Central memory CD8-positive, alpha-beta T cell (primary cell): ENCODE data around the gene MCOLN1.

Experiments
- ATAC-seq: fragments of 150-1000 bp; cut with Tn5 transposase; replicated peaks from 2 replicates; pipeline ENCODE4 v1.10.0; 2022; ENCODE audit warnings: mild to moderate bottlenecking, moderate FRiP score, moderate number of reproducible peaks; ENCODE audit not compliant: poor library complexity, severe bottlenecking; ENCODE audit errors: extremely low read depth
- DNase-seq, 2 donors: peaks; one replicate each; pipeline ENCODE4 v3.0.0; 2021; ENCODE audit warnings: low spot score in 2 of 2
- H3K27ac Mint-ChIP-seq: one replicate; pipeline ENCODE4 v1.8.0; 2022; ENCODE audit warnings: low read depth, mild to moderate bottlenecking, moderate library complexity, mixed read lengths
- H3K27me3 Mint-ChIP-seq: one replicate; pipeline ENCODE4 v1.8.0; 2022; ENCODE audit warnings: mixed read lengths
- H3K36me3 Mint-ChIP-seq: one replicate; pipeline ENCODE4 v1.8.0; 2022; ENCODE audit warnings: mild to moderate bottlenecking, moderate library complexity, mixed read lengths; ENCODE audit not compliant: insufficient read depth
- H3K4me1 Mint-ChIP-seq: one replicate; pipeline ENCODE4 v1.8.0; 2022; ENCODE audit warnings: mixed read lengths
- H3K4me3 Mint-ChIP-seq: one replicate; pipeline ENCODE4 v1.8.0; 2022; ENCODE audit warnings: mild to moderate bottlenecking, moderate library complexity, mixed read lengths
- H3K9me3 Mint-ChIP-seq: one replicate; pipeline ENCODE4 v1.8.0; 2022; ENCODE audit warnings: mixed read lengths

The MCOLN1 gene

DNA sequence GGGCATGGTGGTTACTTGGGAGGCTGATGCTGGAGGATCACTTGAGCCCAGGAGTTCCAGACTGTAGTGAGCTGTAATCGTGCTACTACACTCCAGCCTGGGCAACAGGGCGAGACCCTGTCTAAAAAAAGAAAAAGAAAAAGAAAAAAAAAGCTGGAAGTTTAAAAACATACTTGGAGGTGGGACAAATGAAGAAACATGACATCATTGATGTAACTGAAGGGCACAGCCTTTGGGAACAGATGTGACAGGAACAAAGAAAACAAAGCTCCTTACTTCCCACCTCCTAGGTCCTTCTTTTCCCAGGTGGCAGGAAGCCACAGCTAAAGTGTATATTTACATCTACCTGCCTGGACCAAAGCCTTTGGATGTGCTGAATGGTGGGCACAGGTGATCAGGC, 35.5 kb upstream of the MCOLN1 start:
- Mint-ChIP-seq H3K9me3 (no peaks in the 10 kb centered on the region), H3K4me1 (peaks cover 14% of the 10 kb centered on the region)
- no peak for ATAC-seq

DNA sequence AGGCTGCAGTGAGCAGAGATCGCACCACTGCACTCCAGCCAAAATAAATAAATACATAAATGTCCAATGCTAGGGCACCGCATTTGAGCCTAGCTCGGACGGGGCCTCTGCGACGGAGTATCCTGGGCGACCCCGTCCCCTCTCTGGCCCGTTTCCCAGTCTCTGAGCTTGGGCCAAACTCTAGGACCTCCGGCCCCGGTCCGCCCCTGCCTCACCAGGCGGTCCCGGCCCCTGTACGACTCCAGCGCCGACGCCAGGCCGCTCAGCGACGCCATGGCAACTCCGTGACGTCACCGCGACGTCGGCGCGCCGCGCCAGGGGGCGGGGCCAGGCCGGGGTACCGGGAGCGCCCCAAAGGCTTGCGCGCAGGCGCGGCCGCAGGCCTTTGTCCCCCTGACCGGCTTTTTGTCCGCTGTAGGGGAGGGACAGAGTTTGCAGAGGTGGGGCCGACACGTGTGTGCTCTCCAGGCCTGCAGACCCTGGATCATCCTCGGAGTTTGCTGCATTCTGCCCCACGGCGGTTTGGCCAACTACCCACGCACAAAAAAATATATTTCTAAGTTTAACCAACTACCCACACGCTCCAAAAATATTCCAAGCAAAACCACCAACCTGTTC, 33.6 kb upstream of the MCOLN1 start, which contains the start of gene PEX11G:
PEX11G (minus strand) TSS at position 300 of the 618 bp plus-strand sequence; CDS start at position 275, 25 bp downstream.
- ATAC-seq (peak; percentile 91), DNase-seq (peak; percentile 84 to 88)
- peaks cover 7% of the 10 kb centered on the region for H3K4me1 Mint-ChIP-seq
- H3K9me3 Mint-ChIP-seq = no peaks in the 10 kb centered on the region
- no peaks in the 10 kb centered on the region for H3K27me3 Mint-ChIP-seq
- peaks cover 23% of the 10 kb centered on the region for H3K36me3 Mint-ChIP-seq
- peak within 1 kb of the TSS; percentile 82 for H3K4me3 Mint-ChIP-seq
- H3K27ac Mint-ChIP-seq = peak within 1 kb of the TSS; percentile 82

More for the DNA sequence above, 35.5 kb upstream of the MCOLN1 start:
- no peak overlapping the region for H3K4me3 Mint-ChIP-seq
- H3K36me3 Mint-ChIP-seq = peaks cover 29% of the 10 kb centered on the region
- DNase-seq = no peak
- H3K27me3 Mint-ChIP-seq = peaks cover 8% of the 10 kb centered on the region
- peak overlapping the region; percentile 29 for H3K27ac Mint-ChIP-seq

DNA sequence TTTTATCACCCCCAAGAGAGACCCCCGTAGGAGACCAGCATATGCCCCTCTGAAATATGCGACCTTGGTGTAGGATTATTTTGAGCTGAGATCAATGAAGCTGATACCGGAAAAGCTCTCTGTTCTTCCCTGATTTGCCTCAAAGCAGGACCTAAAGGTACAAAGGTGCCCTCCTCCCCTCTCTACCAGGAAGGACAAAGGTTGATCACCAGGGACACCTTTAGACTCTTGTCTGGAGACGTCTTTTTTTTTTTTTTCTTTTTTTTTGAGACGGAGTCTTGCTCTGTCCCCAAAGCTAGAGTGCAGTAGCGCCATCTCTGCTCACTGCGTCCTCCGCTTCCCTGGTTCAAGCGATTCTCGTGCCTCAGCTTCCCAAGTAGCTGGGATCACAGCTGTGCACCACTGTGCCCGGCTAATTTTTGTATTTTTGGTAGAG, 32.8 kb upstream of the MCOLN1 start:
- peaks cover 7% of the 10 kb centered on the region for H3K4me1 Mint-ChIP-seq
- H3K36me3 Mint-ChIP-seq = peaks cover 19% of the 10 kb centered on the region
- no peaks in the 10 kb centered on the region for H3K27me3 Mint-ChIP-seq
- no peaks in the 10 kb centered on the region for H3K9me3 Mint-ChIP-seq
- DNase-seq (no peak), ATAC-seq (no peak)
- peak overlapping the region; percentile 82 for H3K4me3 Mint-ChIP-seq
- peak overlapping the region; percentile 82 for H3K27ac Mint-ChIP-seq

DNA sequence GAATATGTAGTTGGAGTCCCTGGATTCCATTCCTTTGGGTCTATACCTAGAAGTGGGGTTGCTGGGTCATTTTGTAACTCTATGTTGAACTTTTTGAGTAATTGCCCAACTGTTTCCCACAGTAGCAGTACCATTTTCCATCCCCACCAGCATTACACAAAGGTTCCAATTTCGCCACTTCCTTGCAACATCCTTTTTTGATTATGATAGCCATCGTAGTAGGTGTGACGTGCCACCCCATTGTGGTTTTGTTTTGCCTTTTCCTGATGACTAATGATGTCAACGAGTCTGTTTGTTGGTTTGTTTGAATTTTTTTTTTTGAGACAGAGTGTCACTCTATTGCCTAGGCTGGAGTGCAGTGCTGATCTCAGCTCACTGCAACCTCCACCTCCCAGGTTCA, 30.3 kb upstream of the MCOLN1 start:
- ATAC-seq (peak; percentile 26), DNase-seq (no peak)
- Mint-ChIP-seq H3K36me3 (peaks cover 18% of the 10 kb centered on the region), H3K27ac (peak overlapping the region; percentile 8), H3K4me3 (no peak overlapping the region), H3K27me3 (peaks cover 19% of the 10 kb centered on the region), H3K4me1 (peaks cover 7% of the 10 kb centered on the region), H3K9me3 (no peaks in the 10 kb centered on the region)

DNA sequence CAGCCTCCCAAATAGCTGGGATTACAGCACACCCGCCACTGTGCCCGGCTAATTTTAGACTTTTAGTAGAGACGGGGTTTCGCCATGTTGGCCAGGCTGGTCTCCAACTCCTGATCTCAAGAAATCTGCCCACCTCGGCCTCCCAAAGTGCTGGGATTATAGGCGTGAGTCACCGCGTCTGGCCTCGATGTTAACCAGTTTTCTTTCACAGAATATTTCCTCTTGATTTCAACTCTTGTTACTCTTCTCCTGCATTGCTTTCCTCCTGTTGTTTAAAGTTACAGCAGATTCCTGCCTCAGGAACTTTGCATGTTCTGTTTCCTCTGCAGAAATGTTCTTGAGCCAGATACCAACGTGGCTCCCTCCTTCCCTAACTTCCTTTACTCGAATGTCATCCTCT, 29.9 kb upstream of the MCOLN1 start:
- Mint-ChIP-seq H3K27ac (peak overlapping the region; percentile 8), H3K4me1 (peaks cover 7% of the 10 kb centered on the region), H3K4me3 (no peak overlapping the region)

DNA sequence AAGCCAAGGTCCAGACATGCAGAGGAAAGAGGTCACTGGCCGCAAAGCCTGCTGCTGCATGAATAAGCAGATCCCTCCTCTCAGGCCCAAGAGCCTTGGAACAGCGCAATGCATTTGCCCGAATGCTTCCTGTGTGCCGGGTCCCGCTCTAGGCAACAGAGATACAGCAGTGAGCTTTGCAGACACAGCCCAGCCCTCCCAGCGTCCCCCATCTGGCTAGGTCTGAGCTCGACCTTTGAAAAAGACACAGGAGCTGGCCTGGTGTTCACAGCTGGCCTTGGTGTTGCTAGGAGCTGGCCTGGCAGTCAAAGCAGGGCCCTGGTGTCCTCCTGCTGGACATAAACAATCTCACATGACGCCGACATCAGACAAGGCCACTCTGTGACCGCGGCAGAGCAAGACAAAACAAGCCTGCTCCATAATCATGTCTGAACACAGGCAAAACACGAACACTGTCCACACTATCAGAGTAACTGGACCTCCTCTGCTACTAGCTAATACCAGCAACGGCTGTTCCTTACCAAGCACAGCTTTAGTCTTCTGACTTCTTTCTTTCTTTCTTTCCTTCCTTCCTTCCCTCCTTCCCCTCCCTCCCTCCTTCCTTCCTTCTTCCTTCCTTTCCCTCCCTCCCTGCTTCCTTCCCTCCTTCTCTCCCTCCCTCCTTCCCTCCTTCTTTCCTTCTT, 27.9 kb upstream of the MCOLN1 start:
- ATAC-seq (no peak), DNase-seq (no peak)
- Mint-ChIP-seq H3K27ac (no peak overlapping the region), H3K27me3 (peaks cover 42% of the 10 kb centered on the region), H3K36me3 (peaks cover 13% of the 10 kb centered on the region), H3K4me1 (peaks cover under 1% of the 10 kb centered on the region), H3K9me3 (no peaks in the 10 kb centered on the region), H3K4me3 (no peak overlapping the region)

More for the DNA sequence above, 29.9 kb upstream of the MCOLN1 start:
- Mint-ChIP-seq H3K9me3 (no peaks in the 10 kb centered on the region), H3K36me3 (peaks cover 20% of the 10 kb centered on the region), H3K27me3 (peaks cover 23% of the 10 kb centered on the region)
- ATAC-seq (no peak), DNase-seq (no peak)

DNA sequence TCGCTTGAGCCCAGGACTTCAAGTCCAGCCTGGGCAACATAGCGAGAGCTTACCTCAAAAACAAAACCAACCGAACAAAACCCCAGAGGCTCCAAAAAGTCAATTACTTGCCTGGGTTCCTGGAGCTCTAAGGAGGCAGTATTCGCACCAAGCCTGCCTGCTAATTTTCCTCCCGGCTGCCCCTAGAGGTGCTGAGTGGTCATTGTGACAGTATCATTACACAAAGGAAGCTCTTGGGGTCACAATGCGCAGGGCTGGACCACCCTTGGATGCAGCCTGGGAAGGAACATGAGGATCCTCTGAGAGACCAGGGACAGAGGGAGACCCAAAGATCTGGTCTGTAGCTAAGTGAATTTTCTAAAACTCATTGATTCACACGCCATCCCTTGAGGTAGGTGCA, 25.1 kb upstream of the MCOLN1 start:
- no peak overlapping the region for H3K27ac Mint-ChIP-seq
- H3K9me3 Mint-ChIP-seq = no peaks in the 10 kb centered on the region
- ATAC-seq (no peak), DNase-seq (no peak)
- peaks cover 12% of the 10 kb centered on the region for H3K36me3 Mint-ChIP-seq
- peaks cover 60% of the 10 kb centered on the region for H3K27me3 Mint-ChIP-seq
- no peaks in the 10 kb centered on the region for H3K4me1 Mint-ChIP-seq
- H3K4me3 Mint-ChIP-seq = no peak overlapping the region

DNA sequence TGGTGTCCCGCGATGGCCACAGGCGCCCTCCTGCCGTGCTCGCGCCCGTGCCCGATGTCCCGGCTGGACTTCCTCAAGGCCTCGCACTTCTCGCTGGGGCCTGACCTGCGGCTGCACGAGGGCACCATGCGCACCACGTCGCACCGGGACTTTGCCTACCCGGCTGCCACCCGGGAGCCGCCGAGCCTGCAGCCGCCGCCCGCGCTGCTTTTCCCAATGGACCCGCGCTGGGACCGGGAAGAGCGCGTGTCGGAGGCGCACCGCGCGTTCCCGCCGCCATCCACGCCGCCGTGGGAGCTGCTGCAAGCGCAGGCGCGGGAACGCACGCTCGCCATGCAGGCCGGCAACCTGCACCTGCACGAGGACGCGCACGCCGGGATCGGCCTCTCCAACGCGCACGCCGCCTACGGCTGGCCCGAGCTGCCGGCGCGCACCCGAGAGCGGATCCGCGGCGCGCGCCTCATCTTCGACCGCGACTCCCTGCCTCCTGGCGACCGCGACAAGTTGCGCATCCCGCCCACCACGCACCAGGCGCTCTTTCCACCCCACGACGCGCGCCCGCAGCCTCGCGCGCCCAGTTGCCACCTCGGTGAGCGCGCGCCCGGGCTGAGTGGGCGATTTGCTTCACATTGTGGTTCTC, 21.5 kb upstream of the MCOLN1 start:
- peak overlapping the region; percentile 90 for H3K27ac Mint-ChIP-seq
- no peaks in the 10 kb centered on the region for H3K4me1 Mint-ChIP-seq
- peak overlapping the region; percentile 29 for H3K4me3 Mint-ChIP-seq
- DNase-seq (no peak), ATAC-seq (no peak)
- peaks cover 69% of the 10 kb centered on the region for H3K27me3 Mint-ChIP-seq
- H3K36me3 Mint-ChIP-seq = peaks cover 8% of the 10 kb centered on the region
- H3K9me3 Mint-ChIP-seq = no peaks in the 10 kb centered on the region

DNA sequence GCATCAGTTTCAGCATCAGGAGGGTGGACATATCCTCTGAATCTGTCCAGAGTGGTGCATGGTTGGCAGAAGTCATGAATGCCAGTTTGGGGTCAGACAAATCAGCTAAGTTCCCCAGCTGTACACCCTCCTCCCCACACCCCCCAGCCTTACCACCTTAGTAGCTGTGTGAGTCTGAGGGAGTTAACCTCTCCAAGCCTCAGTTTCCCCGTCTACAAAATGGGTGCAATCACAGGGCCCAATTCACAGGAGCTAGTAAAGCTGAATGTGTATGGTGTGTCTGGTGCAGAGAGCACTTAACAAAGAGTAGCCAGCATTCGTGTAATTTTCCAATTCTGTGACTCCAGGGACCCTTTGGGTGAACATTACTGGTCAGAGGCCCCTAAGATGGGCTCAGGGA, 19.9 kb upstream of the MCOLN1 start:
- Mint-ChIP-seq H3K27ac (no peak overlapping the region), H3K27me3 (peaks cover 57% of the 10 kb centered on the region), H3K4me3 (no peak overlapping the region), H3K36me3 (peaks cover 7% of the 10 kb centered on the region), H3K9me3 (no peaks in the 10 kb centered on the region), H3K4me1 (peaks cover 10% of the 10 kb centered on the region)
- ATAC-seq (no peak), DNase-seq (no peak)

DNA sequence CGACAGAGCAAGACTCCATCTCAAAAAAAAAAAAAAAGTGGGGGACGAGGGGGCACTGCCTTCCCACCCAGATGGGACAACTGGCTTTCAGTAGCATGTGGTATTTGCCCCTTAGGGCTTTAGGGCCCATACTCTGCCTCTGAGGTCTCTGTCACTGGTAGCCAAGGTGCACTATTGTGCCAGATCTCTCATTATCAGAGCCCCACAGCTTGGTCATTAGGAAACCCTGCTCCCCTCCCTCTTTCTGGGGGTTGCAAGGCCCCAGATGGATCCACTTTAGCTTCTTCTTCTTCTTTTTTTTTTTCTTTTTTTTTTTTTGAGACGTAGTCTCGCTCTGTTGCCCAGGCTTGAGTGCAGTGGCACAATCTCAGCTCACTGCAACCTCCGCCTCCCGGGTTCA, 17.7 kb upstream of the MCOLN1 start:
- no peak for DNase-seq
- Mint-ChIP-seq H3K9me3 (no peaks in the 10 kb centered on the region), H3K27ac (no peak overlapping the region), H3K4me1 (peaks cover 10% of the 10 kb centered on the region), H3K4me3 (no peak overlapping the region), H3K27me3 (peaks cover 57% of the 10 kb centered on the region), H3K36me3 (peaks cover 5% of the 10 kb centered on the region)
- ATAC-seq = no peak

DNA sequence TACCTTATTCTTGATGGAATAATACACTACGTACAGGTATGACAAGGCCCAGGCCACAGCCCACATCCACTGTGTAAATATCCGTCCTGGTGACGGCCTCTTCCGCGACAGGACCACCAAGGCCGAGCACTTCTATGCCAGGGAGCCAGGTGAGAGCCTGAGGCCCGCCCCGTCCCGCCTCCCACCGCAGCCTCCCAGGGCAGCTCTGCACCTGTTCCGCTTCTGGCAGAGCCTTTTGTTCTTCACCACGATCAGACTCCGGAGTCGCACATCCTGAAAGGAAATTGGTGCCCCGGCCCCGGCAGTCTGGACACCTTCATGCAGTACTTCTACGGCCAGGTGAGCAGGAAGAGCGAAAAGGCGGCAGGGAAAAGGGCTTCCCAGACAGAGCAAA, 17.1 kb upstream of the MCOLN1 start:
- no peak for ATAC-seq
- no peak for DNase-seq
- peaks cover 57% of the 10 kb centered on the region for H3K27me3 Mint-ChIP-seq
- H3K4me1 Mint-ChIP-seq = peaks cover 10% of the 10 kb centered on the region
- H3K9me3 Mint-ChIP-seq = no peaks in the 10 kb centered on the region
- H3K4me3 Mint-ChIP-seq = no peak overlapping the region
- peaks cover 5% of the 10 kb centered on the region for H3K36me3 Mint-ChIP-seq
- H3K27ac Mint-ChIP-seq = no peak overlapping the region

DNA sequence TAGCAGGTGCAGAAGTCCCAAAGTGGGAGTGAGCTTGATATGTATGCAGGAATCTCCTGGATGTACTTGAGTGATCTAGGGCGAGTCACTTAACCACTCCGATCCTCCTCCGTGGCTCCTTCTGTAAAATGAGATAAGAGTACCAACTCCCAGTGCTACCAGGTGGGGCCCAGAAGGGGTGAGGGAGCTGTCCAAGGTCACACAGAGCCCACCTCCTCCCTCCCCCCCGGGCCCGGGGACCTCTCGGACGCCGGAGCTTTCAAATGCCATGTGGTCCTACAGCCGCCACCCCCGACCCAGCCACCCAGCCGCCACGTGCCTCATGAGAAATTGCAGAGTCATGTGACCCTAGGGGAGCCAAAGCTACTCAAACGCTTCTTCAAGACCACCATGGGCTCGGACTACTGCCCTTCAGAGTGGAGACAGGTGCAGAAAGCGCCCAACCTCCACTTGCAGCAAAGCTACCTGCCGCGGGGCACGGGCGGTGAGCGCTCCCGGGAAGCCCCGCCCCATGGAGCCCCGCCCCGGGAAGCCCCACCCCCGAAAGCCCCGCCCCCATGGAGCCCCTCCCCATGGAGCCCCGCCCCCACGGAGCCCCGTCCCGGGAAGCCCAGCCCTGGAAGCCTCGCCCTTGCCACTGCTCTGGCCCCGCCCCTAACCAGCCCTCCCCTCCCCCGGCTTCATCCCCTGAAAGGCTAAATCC, 16.6 kb upstream of the MCOLN1 start:
- Mint-ChIP-seq H3K4me1 (peaks cover 10% of the 10 kb centered on the region), H3K27ac (no peak overlapping the region), H3K4me3 (no peak overlapping the region), H3K36me3 (peaks cover 5% of the 10 kb centered on the region), H3K9me3 (no peaks in the 10 kb centered on the region), H3K27me3 (peaks cover 57% of the 10 kb centered on the region)
- DNase-seq (no peak), ATAC-seq (no peak)
